ENCODE results near the gene KCNAB3. TPM values are rescaled to one million over a fixed set of nuclear protein-coding genes. Genes with fewer than 3 reads are reported as not detected.
A peak's percentile ranks its signal among the peaks of the same experiment; 100 is the strongest.

Gene KCNAB3
- total RNA-seq, 1 donor from 2014 or later: 2.6 TPM

DNA sequence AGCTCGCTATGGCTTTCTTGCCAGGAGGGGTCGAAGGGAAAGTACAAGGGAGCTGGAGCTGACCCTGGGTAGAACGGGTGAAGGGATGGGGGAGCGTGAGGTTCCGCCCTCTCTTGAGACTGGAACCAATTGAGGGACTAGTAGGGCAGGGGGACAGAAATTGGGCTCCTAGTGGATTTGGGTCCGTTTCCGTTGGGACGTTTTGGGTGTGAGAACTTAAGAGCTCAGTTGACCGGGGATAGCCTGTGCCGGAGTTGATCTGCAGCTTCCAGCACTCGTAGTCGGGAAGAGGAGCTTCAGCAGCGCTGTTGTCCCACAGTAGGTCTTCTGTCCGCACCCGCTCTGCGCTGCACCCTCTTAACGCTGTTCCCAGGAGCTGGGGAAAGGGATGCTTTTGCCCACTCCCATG, 2.8 kb upstream of the KCNAB3 start:
- peaks cover 48% of the 10 kb centered on the region for H3K4me1 Mint-ChIP-seq (ENCODE audit: unreplicated experiment)
- H3K9me3 Mint-ChIP-seq (ENCODE audit: unreplicated experiment): no peaks in the 10 kb centered on the region
- peaks cover 17% of the 10 kb centered on the region for H3K36me3 Mint-ChIP-seq (ENCODE audit: unreplicated experiment)
- DNase-seq (ENCODE audit: extremely low spot score, unreplicated experiment): no peak
- TF ChIP-seq CTCF (IDR thresholded peaks at IDR 0.05): no peak
- H3K27me3 Mint-ChIP-seq (ENCODE audit: unreplicated experiment): no peaks in the 10 kb centered on the region
- peak overlapping the region; percentile 97 for H3K4me3 Mint-ChIP-seq (ENCODE audit: unreplicated experiment)
- peak overlapping the region; percentile 95 for H3K27ac Mint-ChIP-seq (ENCODE audit: unreplicated experiment)

DNA sequence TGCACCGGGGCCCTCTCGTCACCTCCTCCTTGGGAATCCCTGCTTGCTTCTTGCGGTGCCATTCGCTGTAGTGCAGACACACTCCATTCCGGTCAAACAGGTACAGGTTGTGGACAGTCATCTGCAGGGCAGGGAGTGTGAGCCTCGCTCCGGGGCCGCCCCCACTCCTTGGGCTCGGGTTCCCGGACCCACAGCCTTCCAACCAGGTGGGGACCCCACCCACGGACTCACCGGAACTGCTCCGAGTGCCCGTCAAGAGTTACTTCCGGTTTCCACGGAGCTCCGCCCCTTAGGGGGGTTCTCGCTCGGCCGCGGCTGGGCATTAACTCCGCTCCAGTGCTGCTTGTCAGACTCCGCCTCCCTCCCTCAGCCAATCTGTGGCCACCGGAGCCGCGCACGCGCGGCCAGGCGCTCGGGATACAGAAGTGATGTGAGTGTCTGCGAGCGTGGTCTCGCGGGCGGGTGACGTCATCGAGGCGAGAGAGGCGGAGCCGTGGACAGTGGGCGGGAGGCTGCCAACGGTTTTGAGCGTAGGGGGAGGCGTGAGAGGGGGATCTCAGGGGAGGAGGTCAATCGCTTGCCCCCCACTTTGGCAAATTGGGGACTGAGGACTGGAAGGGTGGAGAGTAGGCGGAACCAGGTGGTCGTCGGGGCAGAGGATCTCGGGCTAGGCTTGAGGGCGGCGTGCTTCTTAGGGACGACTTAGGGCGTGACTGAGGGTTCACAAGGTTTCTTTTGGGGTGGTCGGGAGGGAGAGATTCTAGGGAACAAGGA, 2.2 kb upstream of the KCNAB3 start, which contains the start of the genes CNTROB and TRAPPC1:
Gene CNTROB (plus strand): TSS at position 498 of the 774 bp plus-strand sequence. CDS start 874 bp downstream, outside the sequence.
Gene TRAPPC1 (minus strand): TSS at position 238 of the 774 bp plus-strand sequence. CDS start 117 bp downstream, at position 121.
- peak within 1 kb of the TSS; percentile 95 for H3K27ac Mint-ChIP-seq (ENCODE audit: unreplicated experiment)
- peak within 1 kb of the TSS; percentile 97 for H3K4me3 Mint-ChIP-seq (ENCODE audit: unreplicated experiment)
- DNase-seq (ENCODE audit: extremely low spot score, unreplicated experiment): peak; percentile 100
- H3K36me3 Mint-ChIP-seq (ENCODE audit: unreplicated experiment): peaks cover 14% of the 10 kb centered on the region
- TF ChIP-seq CTCF (IDR thresholded peaks at IDR 0.05): no peak
- H3K27me3 Mint-ChIP-seq (ENCODE audit: unreplicated experiment): no peaks in the 10 kb centered on the region
- no peaks in the 10 kb centered on the region for H3K9me3 Mint-ChIP-seq (ENCODE audit: unreplicated experiment)
- H3K4me1 Mint-ChIP-seq (ENCODE audit: unreplicated experiment): peaks cover 48% of the 10 kb centered on the region

DNA sequence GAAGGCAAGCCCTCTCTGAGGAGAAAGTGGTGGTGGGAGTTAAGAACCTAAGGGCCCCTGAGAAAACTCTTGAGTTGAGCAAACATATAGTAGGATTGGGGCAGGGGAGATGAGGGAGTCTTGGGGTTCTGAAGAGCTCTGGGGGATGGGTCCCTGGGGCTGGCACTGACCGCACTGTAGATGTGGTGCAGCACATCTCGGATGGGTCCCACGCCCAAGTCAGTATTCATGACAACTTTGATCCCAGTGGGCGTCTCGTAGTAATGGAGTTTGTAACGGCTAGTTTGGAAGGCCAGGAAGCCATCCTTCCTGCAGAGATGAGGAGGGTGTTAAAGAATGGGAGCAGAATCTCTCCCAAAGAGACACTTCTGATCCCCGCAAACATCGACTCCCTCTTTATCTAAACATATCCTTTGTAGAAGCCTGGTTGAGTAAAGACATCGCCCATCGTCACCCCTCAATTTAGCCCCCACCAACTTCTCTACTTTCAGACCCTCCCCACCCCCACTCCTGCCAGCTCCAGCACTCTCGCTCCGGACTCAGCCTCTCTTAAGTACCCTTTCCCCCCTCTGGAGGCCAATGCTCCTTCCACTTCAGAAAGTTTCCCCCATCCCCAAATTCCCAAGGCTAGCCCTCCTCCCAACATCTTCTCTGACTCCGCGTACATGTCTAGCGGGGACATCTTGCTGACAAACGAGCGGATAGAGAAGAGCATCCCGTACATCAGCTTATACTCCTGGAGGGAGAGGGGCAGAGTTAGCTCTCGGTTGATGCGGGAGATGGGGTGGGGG, 1.4 kb upstream of the KCNAB3 start:
- no peak for TF ChIP-seq CTCF (IDR thresholded peaks at IDR 0.05)
- no peak for DNase-seq (ENCODE audit: extremely low spot score, unreplicated experiment)
- peak overlapping the region; percentile 97 for H3K4me3 Mint-ChIP-seq (ENCODE audit: unreplicated experiment)
- H3K36me3 Mint-ChIP-seq (ENCODE audit: unreplicated experiment): peaks cover 9% of the 10 kb centered on the region
- H3K4me1 Mint-ChIP-seq (ENCODE audit: unreplicated experiment): peaks cover 48% of the 10 kb centered on the region
- peak overlapping the region; percentile 61 for H3K27ac Mint-ChIP-seq (ENCODE audit: unreplicated experiment)
- H3K9me3 Mint-ChIP-seq (ENCODE audit: unreplicated experiment): no peaks in the 10 kb centered on the region
- H3K27me3 Mint-ChIP-seq (ENCODE audit: unreplicated experiment): no peaks in the 10 kb centered on the region

DNA sequence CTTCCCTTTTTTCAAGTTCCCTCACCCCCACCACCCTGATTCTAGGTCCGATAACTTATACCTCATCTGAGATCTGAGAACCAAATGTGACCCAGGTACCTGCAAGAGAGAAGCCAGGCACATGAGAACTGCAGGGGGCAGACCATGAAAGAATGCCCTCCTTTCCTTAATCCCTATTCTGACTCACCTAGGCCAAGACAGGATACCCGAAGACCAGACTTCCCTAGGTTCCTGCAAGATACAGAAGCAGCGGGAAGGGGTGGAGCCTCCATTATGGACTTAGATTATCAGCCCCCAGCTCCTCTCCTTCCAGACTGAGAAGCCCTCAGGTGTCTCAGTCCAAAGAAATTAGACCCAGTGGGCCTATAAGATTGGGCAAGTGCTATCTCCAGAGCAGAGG, 2.1 kb downstream of the KCNAB3 start:
- no peak for DNase-seq (ENCODE audit: extremely low spot score, unreplicated experiment)
- H3K4me3 Mint-ChIP-seq (ENCODE audit: unreplicated experiment): no peak overlapping the region
- no peak overlapping the region for H3K27ac Mint-ChIP-seq (ENCODE audit: unreplicated experiment)
- no peaks in the 10 kb centered on the region for H3K36me3 Mint-ChIP-seq (ENCODE audit: unreplicated experiment)
- TF ChIP-seq CTCF (IDR thresholded peaks at IDR 0.05): no peak
- peaks cover 23% of the 10 kb centered on the region for H3K4me1 Mint-ChIP-seq (ENCODE audit: unreplicated experiment)
- no peaks in the 10 kb centered on the region for H3K9me3 Mint-ChIP-seq (ENCODE audit: unreplicated experiment)
- no peaks in the 10 kb centered on the region for H3K27me3 Mint-ChIP-seq (ENCODE audit: unreplicated experiment)
